KG1 (cell line): ENCODE results near the gene CPA1.

ENCODE experiments used
- DNase-seq: peaks from one replicate; lab custom pipeline; 2025; lab: John Stamatoyannopoulos, UW

CPA1 gene

DNA sequence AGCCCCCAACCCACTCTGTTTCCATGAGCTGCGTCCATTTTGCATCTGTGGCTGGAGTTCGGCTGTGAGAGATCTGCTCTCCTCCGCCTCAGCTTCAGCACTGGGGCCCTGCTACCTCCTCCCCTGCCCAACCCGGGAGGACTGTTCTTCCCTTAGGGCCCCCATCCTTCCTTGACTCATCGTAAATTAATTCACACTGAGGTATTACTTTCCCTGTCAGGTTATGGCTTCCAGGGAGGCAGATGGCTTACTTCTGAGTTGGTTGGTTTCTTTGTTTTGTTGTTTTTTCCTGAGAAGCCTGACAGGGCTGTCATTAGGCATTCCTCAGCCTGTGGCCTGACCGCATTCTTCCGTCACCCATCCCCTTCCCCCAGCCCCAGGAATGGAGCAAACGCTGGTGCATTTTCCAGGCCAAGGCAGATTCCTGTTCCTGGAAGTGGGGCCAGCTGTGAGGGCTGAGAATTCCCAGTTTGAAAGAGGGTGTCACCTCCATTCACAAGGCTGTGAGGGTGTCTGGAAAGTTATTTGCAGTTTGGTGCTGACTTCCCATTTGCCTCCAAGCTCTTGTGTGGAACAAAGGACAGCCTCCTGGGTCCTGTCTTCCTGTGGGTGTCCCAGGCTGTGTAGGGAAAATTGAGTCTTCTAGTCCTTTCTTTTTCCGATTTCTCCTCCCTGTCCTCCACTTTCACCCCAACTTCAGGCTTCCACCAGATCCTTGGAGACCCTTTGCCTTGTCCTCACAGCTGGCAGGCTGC is 24.0 kb upstream of the CPA1 start:
- DNase-seq = no peak

DNA sequence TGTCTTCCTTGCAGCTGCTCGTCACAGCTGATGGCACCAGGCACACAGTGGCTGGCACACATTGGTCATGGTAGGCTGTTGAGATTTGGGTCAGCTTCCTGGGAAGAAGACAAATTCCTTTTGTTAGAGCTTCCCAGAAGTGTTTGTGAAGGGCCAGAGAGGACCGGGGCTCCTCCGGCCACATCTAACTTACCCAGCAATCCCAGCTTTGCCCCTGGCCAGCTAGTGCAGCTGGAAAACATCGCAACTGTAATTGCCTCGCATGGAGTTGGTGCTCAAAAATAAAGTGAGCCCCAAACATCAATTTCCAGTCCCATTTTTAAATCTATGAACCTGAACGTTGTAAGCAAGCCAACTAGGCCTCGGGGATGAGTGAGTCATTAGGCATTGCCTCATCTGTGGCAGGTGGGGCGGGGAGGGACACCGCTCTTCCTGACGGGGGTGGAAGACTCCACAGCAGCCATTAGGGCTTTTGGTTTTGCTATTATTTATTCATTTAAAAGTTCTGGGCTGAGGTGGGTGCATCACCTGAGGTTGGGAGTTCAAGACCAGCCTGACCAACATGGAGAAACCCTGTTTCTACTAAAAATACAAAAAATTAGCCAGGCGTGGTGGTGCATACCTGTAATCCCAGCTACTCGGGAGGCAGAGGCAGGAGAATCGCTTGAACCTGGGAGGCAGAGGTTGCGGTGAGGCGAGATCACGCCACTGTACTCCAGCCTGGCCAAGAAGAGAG is 23.2 kb upstream of the CPA1 start:
- DNase-seq = no peak

DNA sequence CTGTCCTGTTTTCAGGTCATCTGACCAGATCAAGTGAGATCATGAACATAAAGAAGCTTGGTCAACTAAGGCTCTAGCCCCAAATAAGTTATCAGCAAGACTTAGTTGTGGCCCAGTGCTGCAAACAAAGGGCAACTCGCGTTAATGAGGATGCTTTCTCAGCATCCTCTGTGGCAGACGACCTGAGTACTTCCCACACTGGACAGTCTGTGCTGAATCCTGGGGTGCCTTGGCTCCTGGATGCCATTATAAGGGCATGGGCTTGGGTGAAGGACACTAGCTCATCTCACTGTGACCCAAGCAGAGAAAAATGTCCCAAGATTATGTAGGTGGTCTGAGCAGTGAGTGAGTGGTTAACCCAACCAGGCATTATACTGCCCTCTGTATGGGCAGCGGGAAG is 21.8 kb upstream of the CPA1 start:
- no peak for DNase-seq

DNA sequence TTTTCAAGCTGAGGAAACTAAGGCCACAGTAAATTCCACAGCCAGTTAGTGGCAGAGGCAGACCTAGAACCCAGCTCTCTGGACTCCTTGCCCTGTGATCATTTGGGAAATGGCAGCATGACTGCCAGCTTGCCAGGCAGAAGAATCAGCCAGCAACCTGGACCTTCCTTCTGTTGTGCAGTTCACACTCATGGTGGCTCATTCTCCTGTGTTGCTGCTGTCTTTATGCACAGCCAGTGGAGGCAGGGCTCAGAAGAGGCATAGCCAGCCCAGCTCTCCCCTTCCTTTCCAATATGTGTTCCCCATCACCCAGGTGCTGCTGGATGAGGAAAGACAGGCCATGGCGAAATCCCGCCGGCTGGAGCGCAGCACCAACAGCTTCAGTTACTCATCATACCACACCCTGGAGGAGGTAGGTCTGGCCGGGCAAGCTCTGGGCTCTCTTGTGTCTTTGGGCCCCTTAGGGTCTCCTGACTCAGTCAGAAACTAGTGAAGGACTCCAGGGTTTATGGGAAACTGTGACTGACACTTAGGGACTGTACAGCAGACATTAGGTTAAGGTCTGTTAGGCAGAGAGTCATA is 20.9 kb upstream of the CPA1 start:
- no peak for DNase-seq

DNA sequence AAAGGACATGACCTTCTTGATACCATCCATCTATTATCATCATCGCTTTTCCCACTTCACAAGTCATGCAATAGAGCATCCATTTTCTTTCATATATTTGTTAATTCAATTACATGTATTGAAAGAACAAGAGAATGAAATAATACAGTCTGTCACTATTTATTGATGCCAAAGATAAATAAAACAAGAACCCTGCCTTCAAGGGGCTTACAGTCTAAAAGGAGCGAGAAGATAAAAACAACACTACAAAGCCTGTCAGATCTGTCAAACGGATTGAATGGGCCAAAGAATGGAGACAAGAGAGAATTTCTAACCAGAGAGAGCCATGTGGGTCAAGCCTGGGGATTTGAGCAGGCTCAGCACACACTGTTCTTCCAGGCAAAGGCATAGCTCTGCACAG is 19.8 kb upstream of the CPA1 start:
- DNase-seq = no peak

GRCh38 chr7:130361681-130362080 is 18.6 kb upstream of the CPA1 start:
- DNase-seq = no peak

DNA sequence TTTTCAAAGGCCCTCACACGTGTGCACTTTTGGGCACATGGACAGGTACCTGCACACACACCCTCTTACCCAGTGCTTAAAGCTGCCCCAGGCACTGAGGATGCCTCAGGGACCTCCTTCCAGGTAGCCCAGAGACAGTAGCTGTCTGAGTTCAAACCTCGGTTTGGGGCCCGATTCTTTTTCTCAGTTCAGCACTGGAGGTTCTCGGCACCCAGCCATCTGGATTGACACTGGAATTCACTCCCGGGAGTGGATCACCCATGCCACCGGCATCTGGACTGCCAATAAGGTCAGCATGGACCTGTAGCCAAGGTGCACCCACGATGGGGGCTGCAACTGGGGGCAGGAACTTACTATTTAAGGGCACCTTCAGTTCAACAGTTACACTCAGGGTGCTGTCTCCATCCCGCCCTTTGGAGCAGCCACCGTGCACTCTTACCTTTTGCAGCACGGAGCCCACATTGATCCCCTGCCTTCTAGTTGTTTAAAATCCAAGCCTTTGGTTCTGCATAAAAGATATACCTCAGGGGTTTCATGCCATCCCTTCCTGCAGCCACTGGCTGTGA is 18.0 kb upstream of the CPA1 start:
- no peak for DNase-seq

DNA sequence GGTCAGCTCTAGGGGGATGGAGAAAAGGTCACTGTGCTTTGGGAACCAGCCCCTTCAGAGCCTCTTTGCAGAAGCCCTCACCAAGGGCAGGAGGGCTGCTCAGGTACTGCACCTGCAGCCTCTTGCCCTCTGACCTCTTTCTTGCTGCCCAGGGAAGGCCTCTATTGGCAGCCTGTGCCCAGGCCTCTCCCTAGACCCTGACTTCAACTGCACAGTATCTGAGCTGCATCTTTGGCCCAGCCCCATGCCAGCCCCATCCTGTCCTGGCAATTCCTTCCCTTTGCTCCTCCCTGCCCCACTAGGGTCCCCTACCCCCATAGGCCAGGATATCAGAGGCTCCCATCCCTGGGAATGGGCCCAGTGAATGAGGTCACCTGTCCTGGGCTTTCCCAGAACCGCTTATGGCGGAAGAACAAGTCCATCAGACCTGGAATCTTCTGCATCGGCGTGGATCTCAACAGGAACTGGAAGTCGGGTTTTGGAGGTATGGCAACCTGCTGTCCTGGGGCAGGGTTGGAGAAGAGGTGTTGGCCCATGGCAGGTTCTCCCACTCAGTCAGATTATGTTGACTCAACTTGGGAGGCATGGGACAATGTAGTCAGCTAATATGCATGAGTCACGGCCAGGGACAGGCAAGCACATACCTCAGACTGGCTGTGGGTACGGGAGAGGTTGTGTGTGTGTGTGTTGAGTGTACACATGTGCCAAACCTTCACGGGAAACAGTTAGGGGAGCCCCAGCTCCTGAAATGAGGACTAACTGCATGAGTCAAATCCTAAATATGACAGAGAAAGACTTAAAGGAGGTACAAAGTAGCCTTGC is 17.1 kb upstream of the CPA1 start:
- DNase-seq = no peak

GRCh38 chr7:130364451-130364850 is 15.8 kb upstream of the CPA1 start:
- no peak for DNase-seq

- no peak for DNase-seq
These were observed 15.2 kb upstream of the CPA1 start for GRCh38 chr7:130365088-130365487.

DNA sequence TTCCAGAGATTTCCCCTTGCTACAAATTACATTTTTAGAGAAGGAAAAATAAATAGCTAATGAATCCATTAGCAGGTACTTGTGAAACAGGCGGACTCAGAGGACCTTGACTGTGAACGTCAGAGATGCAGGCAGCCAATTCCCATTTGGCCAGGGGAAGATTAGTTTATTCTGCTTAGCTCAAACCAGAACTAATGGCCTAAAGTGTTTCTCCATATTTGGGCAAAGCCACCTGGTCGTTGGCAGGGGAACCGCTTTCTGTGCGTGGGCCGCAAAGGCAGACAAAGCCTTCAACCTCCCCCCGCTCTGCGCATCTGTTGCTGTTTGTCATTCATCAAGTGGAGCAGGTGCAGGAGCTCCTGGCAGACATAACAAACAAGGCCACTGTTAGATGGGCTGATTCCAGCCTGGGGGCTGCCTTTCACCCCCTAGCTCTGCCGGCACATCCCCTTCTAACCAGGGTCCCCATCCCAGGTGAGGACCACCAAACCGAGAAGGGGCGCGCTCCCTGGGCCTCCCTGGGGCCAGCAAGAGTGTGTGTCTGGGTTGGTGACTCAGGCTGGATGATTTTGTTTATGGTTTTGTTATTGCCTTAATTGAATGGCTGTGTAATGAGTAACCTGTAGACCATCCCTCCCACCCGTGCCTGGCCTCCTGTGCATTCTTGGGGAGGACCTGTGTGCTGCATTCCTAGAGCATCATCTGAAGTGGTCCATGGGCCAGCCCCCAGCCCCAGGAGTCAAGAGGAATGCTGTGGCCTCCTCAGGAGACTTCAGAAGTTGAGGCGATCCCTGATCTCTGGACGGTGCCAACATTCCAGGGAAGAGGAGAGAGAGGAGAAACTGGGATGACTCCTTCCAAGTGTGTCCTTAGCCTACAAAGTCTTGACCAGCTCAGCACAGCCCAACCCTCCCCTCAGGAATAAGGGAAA is 14.5 kb upstream of the CPA1 start:
- DNase-seq = no peak

GRCh38 chr7:130366564-130366963 is 13.7 kb upstream of the CPA1 start:
- DNase-seq = no peak

DNA sequence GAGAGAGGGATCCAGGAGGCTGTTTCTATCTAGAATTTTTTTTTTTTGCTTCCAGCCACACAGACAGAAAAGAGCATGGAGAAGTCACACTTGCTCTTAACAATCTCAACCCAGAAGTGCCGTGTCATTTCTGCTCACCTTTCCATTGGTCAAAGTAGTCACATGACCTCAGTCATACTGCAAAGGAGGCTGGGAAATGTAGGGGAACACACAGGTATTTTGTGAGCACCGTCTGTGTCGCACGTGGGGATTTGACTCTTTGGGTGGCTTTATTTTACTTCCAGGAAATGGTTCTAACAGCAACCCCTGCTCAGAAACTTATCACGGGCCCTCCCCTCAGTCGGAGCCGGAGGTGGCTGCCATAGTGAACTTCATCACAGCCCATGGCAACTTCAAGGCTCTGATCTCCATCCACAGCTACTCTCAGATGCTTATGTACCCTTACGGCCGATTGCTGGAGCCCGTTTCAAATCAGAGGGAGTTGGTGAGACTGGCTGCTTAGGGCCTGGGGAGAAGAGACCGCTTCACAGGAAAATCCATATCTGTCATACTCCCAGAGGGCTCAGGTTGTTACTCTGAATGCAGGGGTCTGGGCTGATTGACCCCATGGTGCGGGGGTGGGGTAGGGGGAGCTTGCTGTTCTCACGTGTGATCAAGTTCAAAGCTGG is 13.1 kb upstream of the CPA1 start:
- no peak for DNase-seq

DNA sequence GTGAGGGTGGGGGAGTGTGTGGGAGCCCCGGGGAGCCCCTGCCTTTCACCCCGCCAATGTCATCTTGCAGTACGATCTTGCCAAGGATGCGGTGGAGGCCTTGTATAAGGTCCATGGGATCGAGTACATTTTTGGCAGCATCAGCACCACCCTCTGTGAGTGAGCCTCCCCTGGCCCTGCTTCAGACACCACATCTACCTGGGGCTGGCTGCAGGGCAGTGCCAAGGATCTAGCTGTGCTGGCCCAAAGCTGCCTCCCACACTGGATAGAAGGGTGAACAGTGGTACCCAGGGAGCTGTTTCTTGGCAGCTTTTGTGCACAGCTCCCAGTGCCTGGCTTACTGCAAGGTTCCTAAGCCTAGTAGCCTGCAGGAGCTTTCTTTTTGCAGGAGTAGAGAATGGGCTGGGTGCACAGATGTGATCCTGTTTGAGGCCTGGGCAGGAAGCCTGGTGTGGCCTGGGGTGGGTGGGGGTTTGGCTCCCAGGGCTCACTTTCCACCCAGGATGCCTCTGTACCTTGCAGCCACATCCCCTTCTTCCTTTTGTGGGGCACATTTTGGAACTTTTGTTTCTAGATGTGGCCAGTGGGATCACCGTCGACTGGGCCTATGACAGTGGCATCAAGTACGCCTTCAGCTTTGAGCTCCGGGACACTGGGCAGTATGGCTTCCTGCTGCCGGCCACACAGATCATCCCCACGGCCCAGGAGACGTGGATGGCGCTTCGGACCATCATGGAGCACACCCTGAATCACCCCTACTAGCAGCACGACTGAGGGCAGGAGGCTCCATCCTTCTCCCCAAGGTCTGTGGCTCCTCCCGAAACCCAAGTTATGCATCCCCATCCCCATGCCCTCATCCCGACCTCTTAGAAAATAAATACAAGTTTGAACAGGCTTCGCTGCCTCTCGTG is 12.2 kb upstream of the CPA1 start:
- no peak for DNase-seq

DNA sequence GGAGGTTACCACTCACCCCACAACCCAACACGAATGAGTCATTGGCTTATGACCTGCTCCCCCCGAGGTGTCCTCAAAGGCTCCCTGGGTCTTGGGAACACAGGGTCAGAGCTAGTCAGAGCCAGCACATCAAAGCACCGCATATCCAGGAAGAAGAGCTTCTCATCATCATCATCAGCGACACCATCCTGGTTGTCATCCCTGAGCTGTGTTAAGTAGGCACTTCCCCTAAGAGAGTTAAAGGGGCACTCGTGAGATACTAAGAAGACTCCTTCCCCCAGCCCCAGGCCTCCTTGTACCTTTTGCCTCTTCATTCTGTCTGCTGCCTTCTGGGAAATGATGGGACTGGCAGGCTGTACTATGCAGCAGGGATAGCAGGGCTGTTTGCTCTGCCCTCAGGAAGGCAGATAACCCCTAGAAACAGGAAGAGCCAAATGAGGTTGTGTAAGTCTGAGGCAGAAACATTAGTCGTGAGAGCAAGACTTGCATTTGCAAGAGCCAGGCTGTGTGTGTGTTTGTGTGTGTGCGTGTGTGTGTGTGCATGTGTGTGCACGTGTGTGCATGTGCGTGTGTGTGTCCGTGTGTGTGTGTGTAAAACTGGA is 11.1 kb upstream of the CPA1 start:
- DNase-seq = peak; percentile 15

DNA sequence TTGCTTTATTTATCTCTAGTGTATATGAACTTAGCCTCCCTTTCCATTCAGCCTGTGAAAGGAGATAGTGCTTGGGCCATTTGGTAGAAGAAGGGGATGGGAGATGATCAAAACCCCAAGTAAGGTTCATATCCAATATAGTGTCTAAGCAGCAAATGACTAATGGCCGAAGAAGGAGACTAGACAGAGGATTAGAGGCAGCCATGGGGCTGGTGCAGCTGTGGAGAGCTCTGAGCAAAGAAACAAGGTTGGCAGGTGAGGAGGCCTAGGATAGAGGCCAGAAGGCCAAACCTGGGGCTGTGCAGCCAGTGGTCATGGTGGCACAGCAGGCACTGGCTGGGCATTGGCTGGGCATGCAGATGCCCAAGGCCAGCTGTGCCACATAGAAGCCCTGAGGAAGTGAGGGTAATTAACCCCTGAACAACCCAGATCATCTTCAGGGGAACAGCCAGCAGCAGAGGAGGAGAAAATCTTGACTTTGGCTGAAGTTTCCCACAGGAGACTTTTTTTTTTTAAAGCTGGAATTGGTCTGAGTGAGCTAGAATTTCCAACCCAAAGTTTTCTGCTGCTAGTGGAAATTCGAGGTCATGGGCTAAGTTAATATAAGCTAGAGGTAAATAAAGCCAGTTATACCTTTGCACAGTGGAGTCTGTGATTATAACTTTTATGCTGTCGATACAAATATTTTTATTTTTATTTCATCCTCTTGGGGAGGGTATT is 10.3 kb upstream of the CPA1 start:
- DNase-seq = no peak

DNA sequence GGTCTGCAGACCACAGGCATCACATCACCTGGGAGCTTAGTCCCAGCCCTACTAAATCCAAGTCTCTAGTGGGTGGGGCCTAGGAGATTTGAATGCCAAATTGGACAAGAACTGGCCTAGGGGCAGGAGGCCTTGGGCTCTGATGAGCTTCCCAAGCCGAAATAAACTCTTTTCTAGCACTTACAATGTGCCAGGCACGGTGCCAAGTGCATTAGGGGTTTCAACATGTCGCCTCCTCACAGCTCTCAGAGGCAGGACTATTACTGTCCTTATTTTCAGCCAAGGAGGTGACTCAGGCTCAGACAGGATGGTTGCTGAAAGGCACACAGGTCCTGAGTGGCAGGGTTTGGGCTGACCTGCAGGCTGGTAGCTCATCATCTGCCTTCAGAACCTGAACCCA is 9.2 kb upstream of the CPA1 start:
- DNase-seq = no peak
